Activated effector memory CD4-positive, alpha-beta T cell treated with anti-CD3 and anti-CD28 coated beads, Interleukin-2, amount 50 U/mL, for 16 hours (primary cell): ENCODE data around the gene KRTAP5-1.

Experiments used
- DNase-seq: peaks from one replicate; pipeline ENCODE4 v3.0.0-alpha.2; 2020

The KRTAP5-1 gene

DNA sequence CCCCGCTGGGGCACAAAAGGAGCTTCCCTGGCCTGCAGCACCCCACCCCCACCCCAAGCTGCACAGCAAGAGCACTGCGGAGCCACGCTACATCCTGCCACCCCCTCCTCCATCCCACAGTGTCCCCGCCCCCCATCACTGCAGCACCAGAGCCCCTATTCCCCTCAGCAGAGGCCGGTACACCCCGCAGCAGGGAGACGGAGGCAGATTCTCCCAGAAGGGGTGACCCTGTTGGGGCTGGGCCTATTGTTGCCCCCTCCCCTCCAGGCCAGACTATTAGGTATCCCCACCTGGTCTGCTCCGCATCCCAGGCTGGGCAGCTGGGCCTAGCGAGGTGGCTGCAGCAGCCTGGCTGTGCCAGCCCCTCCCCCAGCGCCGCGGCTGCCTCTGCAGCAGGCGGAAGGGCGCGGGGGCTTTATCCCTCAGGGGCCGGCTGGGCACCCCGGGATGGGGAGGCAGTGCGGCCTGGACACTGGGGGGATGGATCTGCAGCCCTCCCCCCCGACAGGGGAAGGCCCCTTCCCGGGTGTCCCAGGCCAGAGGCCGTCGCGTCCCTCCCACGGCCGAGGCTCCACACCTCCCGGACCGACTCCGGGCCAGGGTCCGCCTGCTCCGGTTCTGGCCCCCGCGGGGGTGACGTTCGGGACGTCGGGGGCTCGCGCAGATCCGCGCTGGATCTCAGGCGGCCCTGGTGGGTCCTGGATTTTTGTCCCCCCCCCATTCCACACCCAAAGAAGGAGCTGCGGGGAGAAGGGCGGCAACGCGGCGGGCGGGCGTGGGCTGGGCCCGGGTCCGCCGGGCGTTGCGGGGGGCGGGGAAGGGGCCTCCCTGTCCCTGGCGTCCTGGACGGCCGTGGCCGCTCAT, 14.0 kb downstream of the KRTAP5-1 start:
- DNase-seq, result peak; percentile 65

GRCh38 chr11:1570531-1570895, 14.6 kb downstream of the KRTAP5-1 start:
- DNase-seq, result no peak

DNA sequence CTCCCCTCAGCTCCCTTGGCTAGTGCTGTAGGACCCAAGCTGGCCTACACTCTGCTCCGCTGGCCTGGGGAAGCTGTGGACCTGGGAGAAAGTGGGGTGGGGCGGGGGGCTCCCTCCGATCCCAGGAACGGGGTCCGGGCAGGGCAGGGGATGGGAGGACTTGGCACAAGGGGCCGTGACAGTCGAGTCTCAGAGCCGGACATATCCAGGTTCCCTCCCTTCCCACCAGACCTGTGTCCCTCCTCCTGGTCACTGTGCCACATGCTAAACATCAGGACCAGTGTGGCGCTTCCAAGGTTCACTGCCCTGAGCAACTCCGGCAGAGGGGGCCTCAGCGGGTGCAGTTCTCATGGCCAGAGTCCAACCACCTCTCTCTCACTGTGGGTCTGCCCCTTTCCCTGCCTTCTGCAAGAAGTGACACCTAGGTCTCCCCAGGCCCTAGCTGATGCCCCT, 15.1 kb downstream of the KRTAP5-1 start:
- peak; percentile 62 for DNase-seq

- DNase-seq, result no peak
These were observed 15.8 kb downstream of the KRTAP5-1 start for GRCh38 chr11:1569251-1569780.

- peak; percentile 74 for DNase-seq
These were observed 16.6 kb downstream of the KRTAP5-1 start for GRCh38 chr11:1568441-1568911.

GRCh38 chr11:1567721-1568100, 17.4 kb downstream of the KRTAP5-1 start:
- peak; percentile 63 for DNase-seq

GRCh38 chr11:1567052-1567720, 17.9 kb downstream of the KRTAP5-1 start:
- DNase-seq, result peak; percentile 63

DNA sequence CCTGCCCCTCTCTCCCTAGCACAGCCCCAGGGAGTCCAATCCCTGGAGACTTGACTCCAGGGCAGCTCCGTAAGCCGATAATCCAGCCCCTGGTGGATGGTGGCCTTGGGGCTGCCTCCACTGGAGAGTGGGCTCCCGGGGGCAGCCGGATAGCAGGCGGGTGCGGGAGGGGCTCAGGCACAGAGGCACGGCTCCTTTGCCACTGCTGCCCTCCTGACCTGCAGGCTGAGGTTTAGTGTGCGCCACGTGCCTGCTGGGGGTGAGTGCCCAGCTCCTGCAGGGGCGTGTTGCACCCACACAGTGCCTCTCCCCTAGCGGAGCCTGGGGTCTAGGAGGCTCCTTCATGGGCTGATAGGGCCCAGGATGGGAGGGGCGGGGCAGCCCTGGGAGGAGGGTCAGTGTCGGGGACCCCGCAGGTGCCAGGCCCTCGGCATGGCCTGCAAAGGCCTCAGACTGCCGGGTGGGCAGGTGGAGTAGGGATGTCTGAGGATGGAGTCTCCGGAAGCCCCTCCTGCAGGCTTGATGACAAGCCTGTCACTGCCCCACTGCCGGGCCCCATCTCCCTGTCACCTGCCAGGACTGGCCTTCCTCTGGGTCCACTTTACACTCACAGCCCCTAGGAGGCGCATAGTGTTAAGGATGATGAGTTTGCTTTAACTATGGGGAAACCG, 18.6 kb downstream of the KRTAP5-1 start:
- DNase-seq, result peak; percentile 63

GRCh38 chr11:1565904-1566247, 19.2 kb downstream of the KRTAP5-1 start:
- no peak for DNase-seq

DNA sequence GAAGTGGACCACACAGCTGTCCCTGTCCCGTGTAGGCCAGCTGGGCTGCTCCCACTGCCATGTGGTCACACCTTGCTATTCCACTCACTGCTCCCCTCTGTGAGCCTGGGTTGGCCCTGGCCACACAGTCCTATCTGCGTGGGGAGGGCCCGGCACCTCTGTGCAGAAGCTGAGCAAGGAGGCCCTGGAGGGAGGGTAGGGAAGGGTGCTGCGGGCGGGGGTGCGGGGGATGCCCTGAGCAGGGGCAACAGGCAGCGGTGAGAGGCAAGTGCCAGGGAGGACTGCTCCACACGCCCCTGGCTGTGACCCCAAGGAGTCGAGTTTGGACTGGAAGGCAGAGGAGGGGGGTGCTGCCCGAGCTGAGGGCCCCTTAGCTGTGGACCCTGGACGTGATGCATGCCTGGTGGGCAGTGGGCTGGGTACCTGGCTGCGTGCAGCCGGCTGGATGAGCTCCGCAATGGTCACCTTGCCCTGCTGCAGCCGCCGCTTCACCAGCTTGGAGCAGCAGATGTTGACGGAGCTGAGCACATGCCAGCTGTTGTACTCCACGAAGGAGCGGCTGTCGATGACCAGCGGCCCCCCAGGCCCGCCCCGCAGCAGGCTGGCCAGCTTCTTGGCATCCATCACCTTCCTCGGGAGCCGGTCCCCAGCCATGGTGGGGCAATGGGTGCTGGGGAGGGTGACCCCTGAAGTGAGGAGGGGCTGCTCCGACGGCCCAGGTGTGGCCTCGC, 19.7 kb downstream of the KRTAP5-1 start:
- peak; percentile 64 for DNase-seq

DNA sequence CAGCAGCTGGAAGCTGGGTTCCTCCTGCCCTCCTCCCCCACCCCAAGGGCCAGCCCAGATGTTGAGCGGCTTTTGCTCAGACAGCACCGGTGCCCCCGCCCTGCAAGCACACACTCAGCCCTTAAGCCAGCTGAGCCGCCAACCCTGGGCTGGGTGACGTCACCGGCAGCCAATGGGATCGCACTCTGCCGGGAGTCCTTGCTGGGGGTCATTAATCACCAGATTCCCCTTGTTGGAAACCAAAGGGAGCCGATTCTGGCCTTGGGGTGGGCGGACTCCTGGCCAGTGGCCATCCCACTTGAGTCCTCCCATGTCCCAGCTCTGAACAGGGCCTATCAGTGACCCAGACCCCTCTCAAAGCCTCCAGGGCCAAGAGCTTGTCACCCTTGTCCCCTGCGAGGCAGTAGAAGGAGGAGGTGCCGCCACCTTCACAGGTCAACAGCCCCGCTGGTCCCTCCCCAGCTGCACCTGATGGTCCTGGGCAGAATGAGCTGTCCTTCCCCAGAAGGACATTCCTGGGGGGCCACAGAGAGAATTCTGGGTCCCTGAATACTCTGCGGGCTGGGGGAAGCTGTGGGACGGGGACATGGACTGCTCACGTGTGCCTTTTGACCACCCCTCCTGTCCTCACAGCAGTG, 20.4 kb downstream of the KRTAP5-1 start:
- DNase-seq, result peak; percentile 66

GRCh38 chr11:1563697-1564534, 21.2 kb downstream of the KRTAP5-1 start:
- no peak for DNase-seq

DNA sequence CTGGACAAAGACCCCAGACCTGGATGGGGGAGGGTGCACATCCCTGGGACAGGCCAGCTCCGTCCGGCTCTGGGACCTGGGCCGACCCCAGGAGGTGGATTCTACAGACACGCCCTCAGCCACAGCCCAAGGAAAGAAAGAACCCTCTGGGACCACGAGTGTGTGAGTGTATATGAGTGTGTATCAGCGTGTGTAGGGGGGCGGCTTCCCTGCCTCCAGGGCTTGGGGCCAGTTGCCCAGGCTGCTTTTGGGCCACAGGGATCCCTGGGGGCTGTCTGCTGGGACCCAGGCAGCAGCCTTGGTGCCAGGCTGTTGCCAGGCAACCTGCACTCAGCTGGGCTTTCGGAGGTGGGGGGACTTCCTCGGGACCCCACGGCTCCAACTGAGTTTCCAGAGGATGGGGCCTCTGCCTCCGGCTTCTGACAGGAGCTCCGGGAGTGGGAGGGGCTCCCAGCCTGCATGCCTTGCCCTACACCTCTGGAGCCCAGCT, 21.9 kb downstream of the KRTAP5-1 start:
- no peak for DNase-seq

DNA sequence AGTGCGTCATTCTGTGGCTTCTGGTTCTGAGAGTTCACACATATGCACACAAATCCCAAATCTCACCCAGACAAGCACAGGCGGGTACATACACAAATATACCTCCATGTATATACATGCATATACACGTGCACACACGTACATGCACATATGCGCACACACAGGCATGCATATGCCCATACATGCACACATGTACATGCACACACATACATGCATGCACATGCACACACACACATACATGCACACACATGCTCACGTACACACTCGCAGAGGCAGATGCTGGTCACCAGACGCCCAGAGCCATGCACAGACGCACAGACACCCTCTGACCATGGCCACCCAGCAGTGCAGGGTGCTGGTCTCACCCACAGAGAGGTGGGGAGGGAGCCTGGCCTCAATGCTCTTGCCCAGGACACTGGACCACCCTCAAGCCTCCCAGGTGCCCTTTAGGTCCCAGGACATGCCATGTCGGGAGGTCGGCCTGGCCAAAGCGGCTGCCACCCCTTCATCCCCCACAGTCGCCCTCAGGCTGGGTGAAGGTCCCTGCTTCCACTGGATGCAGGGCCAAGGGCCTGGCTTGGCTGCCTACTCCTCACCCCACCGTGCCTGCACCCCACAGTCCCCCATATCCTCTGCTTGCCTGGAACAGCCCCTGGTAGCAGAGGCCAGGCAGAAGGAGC, 22.5 kb downstream of the KRTAP5-1 start:
- no peak for DNase-seq

GRCh38 chr11:1561955-1562354, 23.1 kb downstream of the KRTAP5-1 start:
- no peak for DNase-seq

DNA sequence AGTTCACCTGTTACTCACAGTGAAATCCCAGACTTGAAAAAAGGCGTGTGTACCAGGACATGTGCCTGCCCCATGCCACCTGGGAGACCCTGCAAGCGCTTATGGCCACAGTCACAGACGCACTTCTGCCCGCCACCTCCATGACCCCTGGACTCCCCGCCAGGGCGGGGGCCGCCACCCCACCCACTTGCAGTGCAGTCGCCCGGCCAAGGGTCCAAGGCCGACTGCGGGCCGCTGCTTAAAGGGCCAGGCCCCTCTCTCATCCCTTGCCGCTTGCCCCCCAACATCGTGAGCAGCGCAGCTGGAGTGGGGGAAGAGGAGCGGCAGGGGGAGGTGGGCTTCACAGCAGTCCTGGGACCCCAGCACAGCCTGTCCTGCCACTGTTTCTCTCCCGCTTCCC, 23.8 kb downstream of the KRTAP5-1 start:
- DNase-seq, result no peak

- DNase-seq, result no peak
These were observed 24.3 kb downstream of the KRTAP5-1 start for GRCh38 chr11:1560649-1561251.

DNA sequence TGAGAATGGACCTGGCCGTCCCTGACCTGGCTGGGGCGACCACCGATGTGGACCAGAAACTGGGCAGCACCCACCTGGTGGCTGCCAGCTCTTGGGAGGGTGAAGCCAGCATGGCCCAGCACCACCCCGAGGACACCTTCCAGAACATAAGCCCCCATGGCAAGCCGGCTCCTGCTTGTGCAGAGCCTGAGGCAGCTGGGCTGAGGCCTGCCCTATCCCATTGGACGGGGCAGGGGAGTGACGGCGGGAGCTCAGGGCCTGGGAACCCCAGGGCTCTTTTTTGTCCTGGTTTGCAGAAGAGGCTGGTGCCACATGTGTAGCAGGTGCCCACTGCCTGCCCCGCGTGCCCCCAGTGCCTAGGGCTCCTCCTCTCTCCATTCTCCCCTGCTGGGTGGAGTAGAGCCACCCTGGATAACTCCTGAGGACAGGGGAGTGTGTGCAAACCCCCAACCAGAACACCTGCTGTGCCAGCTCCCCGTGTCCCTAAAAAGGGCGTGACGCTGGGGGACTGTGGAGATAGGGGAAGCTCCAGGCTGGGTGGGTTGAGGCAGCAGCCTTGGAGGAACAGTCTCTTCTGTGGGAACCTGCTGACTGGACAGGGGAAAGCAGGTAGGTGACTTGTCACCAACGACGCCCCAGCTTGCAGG, 25.0 kb downstream of the KRTAP5-1 start:
- no peak for DNase-seq
